GM19397 (cell line): ENCODE results near the gene ADAM22.
"Not testable (repeated sequence)": the region's sequence is repeated elsewhere in the genome, so short reads cannot be mapped to it uniquely, and the experiment has no call there.

ENCODE experiments used
- ATAC-seq: cut with Tn5 transposase; IDR thresholded peaks from one replicate; pipeline ENCODE4 v1.9.1; 2021; ENCODE audit warnings: mild to moderate bottlenecking, moderate library complexity; ENCODE audit not compliant: unreplicated experiment

The ADAM22 gene

GRCh38 chr7:88153378-88153777 is 219.3 kb downstream of the ADAM22 start:
- ATAC-seq: no peak

GRCh38 chr7:88155756-88156155 is 221.7 kb downstream of the ADAM22 start:
- no peak for ATAC-seq

- no peak for ATAC-seq
These were observed 222.3 kb downstream of the ADAM22 start for GRCh38 chr7:88156356-88156755.

GRCh38 chr7:88159741-88160140 is 225.7 kb downstream of the ADAM22 start:
- not testable (repeated sequence) for ATAC-seq

GRCh38 chr7:88165697-88166096 is 231.6 kb downstream of the ADAM22 start:
- ATAC-seq: no peak

GRCh38 chr7:88167223-88167622 is 233.2 kb downstream of the ADAM22 start:
- no peak for ATAC-seq

- ATAC-seq: no peak
These were observed 233.7 kb downstream of the ADAM22 start for GRCh38 chr7:88167721-88168120.

GRCh38 chr7:88169717-88170320 is 235.8 kb downstream of the ADAM22 start:
- ATAC-seq: no peak

- ATAC-seq: no peak
These were observed 238.8 kb downstream of the ADAM22 start for GRCh38 chr7:88172842-88173241.

GRCh38 chr7:88176190-88176589 is 242.1 kb downstream of the ADAM22 start:
- no peak for ATAC-seq

GRCh38 chr7:88183051-88183450 is 249.0 kb downstream of the ADAM22 start:
- no peak for ATAC-seq

- no peak for ATAC-seq
These were observed 250.8 kb downstream of the ADAM22 start for GRCh38 chr7:88184848-88185304.

GRCh38 chr7:88185650-88186049 is 251.6 kb downstream of the ADAM22 start:
- ATAC-seq: no peak

- no peak for ATAC-seq
These were observed 257.9 kb downstream of the ADAM22 start for GRCh38 chr7:88191911-88192310.

- ATAC-seq: no peak
These were observed 266.2 kb downstream of the ADAM22 start for GRCh38 chr7:88200261-88200660.

GRCh38 chr7:88200789-88201188 is 266.7 kb downstream of the ADAM22 start:
- ATAC-seq: no peak

- no peak for ATAC-seq
These were observed 267.3 kb downstream of the ADAM22 start for GRCh38 chr7:88201305-88201704.

- no peak for ATAC-seq
These were observed 268.2 kb downstream of the ADAM22 start for GRCh38 chr7:88202278-88202677.

- ATAC-seq: no peak
These were observed 268.7 kb downstream of the ADAM22 start for GRCh38 chr7:88202799-88203198.

GRCh38 chr7:88203401-88203800 is 269.4 kb downstream of the ADAM22 start:
- ATAC-seq: no peak

- no peak for ATAC-seq
These were observed 270.6 kb downstream of the ADAM22 start for GRCh38 chr7:88204525-88205110.

GRCh38 chr7:88205179-88205578 is 271.1 kb downstream of the ADAM22 start:
- ATAC-seq: no peak

- no peak for ATAC-seq
These were observed 272.2 kb downstream of the ADAM22 start for GRCh38 chr7:88206254-88206653.
